DOHH2 (cell line): ENCODE results near the gene NUP62.
A peak's percentile ranks its signal among the peaks of the same experiment; 100 is the strongest.

Experiments used
- H3F3A ChIP-seq: fragments of 200-600 bp; sonication (generic), shearing (Covaris generic); 2 replicates; pipeline ENCODE4 v1.6.0; 2016; ENCODE audit warnings: antibody characterized with exemption, mild to moderate bottlenecking; ENCODE audit not compliant: control insufficient read depth, insufficient read depth
- H3K27ac ChIP-seq: fragments of 200-600 bp; sonication (generic); 2 replicates; pipeline ENCODE4 v1.5.1; 2014; ENCODE audit warnings: low read depth, mild to moderate bottlenecking, low read length, moderate library complexity
- H3K27me3 ChIP-seq: fragments of 200-600 bp; sonication (generic); 2 replicates; pipeline ENCODE4 v1.6.1; 2014; ENCODE audit warnings: mild to moderate bottlenecking, low read length, mixed read lengths; ENCODE audit not compliant: control insufficient read depth
- H3K36me3 ChIP-seq: fragments of 200-600 bp; sonication (generic); 2 replicates; pipeline ENCODE4 v1.6.1; 2014; ENCODE audit warnings: mild to moderate bottlenecking, low read length, moderate library complexity, mixed read lengths; ENCODE audit not compliant: control insufficient read depth
- H3K4me1 ChIP-seq: fragments of 200-600 bp; sonication (generic); 2 replicates; pipeline ENCODE4 v1.6.1; 2014; ENCODE audit warnings: mild to moderate bottlenecking, low read length, mixed read lengths; ENCODE audit not compliant: control insufficient read depth
- H3K4me2 ChIP-seq: fragments of 200-600 bp; sonication (generic); 2 replicates; pipeline ENCODE4 v1.6.0; 2014; ENCODE audit warnings: mild to moderate bottlenecking, low read length, moderate library complexity
- H3K4me3 ChIP-seq: fragments of 200-600 bp; sonication (generic); 2 replicates; pipeline ENCODE4 v1.5.1; 2014; ENCODE audit warnings: mild to moderate bottlenecking, low read length, mixed read lengths
- H3K79me2 ChIP-seq: fragments of 200-600 bp; sonication (generic); 2 replicates; pipeline ENCODE4 v1.6.1; 2014; ENCODE audit warnings: mild to moderate bottlenecking, low read length, mixed read lengths; ENCODE audit not compliant: control insufficient read depth
- H3K9me2 ChIP-seq: fragments of 200-600 bp; sonication (generic); replicated peaks from 2 replicates; pipeline ENCODE4 v1.6.1; 2014; ENCODE audit warnings: mild to moderate bottlenecking, low read length, mixed read lengths; ENCODE audit not compliant: control insufficient read depth
- H3K9me3 ChIP-seq: fragments of 200-600 bp; sonication (generic); 2 replicates; pipeline ENCODE4 v1.6.1; 2014; ENCODE audit warnings: antibody characterized with exemption, low read length, mixed read lengths; ENCODE audit not compliant: control insufficient read depth, insufficient read depth
- H4K20me1 ChIP-seq: fragments of 200-600 bp; sonication (generic); 2 replicates; pipeline ENCODE4 v1.6.0; 2014; ENCODE audit warnings: low read depth, mild to moderate bottlenecking, antibody characterized with exemption, low read length, moderate library complexity; ENCODE audit not compliant: control insufficient read depth, insufficient read depth
- EZH2phosphoT487 ChIP-seq: fragments of 200-600 bp; sonication (generic); IDR thresholded peaks from 2 replicates; pipeline ENCODE4 v1.6.1; 2017; ENCODE audit warnings: borderline replicate concordance, mild to moderate bottlenecking, antibody characterized with exemption, low read length, moderate library complexity, mixed read lengths
- TF ChIP-seq, protein P1 (sequence below): fragments of 200-600 bp; sonication (generic); IDR thresholded peaks from one replicate; pipeline ENCODE4 v1.5.1; 2014; ENCODE audit warnings: antibody characterized with exemption, mild to moderate bottlenecking, low read depth, low read length; ENCODE audit not compliant: poor library complexity, severe bottlenecking

The NUP62 gene

DNA sequence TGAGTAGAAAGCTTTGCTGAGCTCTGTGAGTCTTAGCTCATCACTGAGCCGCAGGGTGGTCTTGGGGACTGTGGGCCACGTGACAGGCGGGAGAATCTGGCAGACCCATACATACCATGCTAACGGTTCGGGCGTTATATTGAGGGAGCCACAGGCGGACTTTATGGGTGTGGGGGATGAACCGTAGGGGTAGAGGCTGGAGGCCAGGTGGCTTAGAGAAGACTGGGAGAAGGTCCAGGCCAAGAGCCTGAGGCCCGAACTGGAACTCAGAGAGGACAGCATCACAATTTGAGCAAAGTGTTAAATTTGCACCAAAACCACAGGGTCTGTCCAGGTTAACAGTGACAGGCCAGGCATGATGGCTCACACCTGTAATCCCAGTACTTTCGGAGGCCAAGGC, 15.6 kb downstream of the NUP62 start:
- TF ChIP-seq EZH2phosphoT487: no peak
- TF ChIP-seq, protein P1, sequence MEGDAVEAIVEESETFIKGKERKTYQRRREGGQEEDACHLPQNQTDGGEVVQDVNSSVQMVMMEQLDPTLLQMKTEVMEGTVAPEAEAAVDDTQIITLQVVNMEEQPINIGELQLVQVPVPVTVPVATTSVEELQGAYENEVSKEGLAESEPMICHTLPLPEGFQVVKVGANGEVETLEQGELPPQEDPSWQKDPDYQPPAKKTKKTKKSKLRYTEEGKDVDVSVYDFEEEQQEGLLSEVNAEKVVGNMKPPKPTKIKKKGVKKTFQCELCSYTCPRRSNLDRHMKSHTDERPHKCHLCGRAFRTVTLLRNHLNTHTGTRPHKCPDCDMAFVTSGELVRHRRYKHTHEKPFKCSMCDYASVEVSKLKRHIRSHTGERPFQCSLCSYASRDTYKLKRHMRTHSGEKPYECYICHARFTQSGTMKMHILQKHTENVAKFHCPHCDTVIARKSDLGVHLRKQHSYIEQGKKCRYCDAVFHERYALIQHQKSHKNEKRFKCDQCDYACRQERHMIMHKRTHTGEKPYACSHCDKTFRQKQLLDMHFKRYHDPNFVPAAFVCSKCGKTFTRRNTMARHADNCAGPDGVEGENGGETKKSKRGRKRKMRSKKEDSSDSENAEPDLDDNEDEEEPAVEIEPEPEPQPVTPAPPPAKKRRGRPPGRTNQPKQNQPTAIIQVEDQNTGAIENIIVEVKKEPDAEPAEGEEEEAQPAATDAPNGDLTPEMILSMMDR: no peak
- Histone ChIP-seq H3K27ac (no peak overlapping the region), H3K4me3 (no peak overlapping the region), H3K4me1 (peaks cover 50% of the 10 kb centered on the region), H3K4me2 (no peak overlapping the region), H3F3A (0 out of 2 replicates have a peak, but pooled peaks cover 2% of the 10 kb centered on the region), H4K20me1 (peaks cover 25% of the 10 kb centered on the region; the same call in 1 of the 2 replicates), H3K79me2 (peaks cover 92% of the 10 kb centered on the region), H3K36me3 (peaks cover 91% of the 10 kb centered on the region), H3K27me3 (no peaks in the 10 kb centered on the region), H3K9me2 (no peaks in the 10 kb centered on the region), H3K9me3 (no peaks in the 10 kb centered on the region)

DNA sequence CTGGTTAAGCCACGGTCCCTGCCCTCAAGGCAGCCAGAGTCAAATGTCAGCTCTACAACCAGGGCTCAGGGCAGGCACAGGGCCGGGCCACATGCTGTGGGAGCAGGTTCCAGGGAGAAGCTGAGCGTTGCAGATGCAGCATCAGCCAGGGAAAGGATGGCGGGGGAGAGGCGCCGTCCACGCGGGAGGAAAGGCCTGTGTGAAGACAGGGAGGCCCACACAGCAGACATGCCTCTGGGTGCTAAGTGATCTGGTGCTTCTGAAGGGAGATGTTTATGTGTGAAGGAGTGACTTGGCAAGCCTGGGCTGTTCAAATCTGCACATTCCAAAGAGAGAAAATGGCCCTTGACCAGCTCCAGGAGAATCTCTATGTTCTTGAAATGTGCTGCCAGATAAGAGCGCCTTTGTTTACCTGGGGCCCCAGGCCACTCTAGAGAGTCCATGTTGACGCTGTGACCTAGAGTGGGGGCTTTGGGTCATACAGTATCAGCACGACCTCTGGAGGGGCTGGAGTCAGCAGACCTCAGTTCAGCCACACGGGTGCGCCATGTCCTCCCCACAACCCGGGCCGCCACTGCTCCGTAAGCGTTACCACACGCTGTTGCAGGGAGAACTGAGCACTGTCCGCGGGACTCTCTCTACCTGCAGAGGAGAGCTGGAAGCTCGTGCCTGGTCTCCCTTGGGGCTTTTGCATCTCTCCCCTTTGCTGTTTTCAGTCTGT, 16.2 kb downstream of the NUP62 start:
- no peaks in the 10 kb centered on the region for H3K9me3 ChIP-seq
- peaks cover 92% of the 10 kb centered on the region for H3K36me3 ChIP-seq
- no peaks in the 10 kb centered on the region for H3K9me2 ChIP-seq
- H3K4me3 ChIP-seq: no peak overlapping the region
- H3K79me2 ChIP-seq: peaks cover 92% of the 10 kb centered on the region
- H4K20me1 ChIP-seq: peaks cover 26% of the 10 kb centered on the region; the same call in 1 of the 2 replicates
- TF ChIP-seq, protein P1: peak; percentile 56
- TF ChIP-seq EZH2phosphoT487: no peak
- no peaks in the 10 kb centered on the region for H3K27me3 ChIP-seq
- H3F3A ChIP-seq: 0 out of 2 replicates have a peak, but pooled peaks cover 2% of the 10 kb centered on the region
- H3K4me2 ChIP-seq: no peak overlapping the region
- H3K27ac ChIP-seq: no peak overlapping the region
- H3K4me1 ChIP-seq: peaks cover 56% of the 10 kb centered on the region

DNA sequence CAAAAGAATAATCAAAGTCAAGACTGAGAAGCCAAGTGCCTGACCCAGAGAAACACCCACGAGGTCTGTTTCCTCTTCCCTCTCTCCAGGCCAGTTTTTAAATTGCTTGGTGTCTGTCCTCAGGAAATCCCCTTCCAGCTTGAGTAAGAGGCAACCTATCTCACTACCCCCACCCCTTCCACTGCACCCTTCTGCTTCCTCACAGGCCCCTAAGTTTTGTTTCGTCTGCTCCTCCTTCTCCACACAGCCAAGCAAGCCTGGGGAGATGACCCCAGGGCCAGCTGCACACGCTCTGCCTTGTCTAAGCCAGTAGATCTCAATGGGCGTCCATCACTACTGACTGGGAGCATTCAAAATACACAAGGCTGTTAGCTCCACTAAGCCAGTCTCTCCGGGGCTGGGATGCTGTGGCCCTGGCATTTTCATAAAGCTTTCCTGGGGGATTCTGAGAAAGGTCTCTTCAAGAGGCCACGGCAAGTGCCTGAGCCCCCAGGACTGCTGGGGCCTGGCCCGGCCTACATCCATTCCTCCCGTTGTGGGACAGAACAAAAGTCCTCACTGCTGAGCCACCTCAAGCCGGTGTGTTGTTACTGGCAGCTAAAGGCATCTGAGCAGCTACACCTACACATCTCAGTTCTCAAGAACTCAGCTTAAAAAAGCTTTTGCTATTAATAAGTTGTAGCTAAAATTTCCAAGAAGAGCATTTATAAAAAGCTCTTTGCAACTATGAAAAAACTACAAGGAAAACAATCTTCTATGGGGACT, 17.7 kb downstream of the NUP62 start:
- H3K4me2 ChIP-seq: peak overlapping the region; percentile 21; the same call in 1 of the 2 replicates
- peak overlapping the region; percentile 23; the same call in 1 of the 2 replicates for H3K27ac ChIP-seq
- peaks cover 31% of the 10 kb centered on the region; the same call in 1 of the 2 replicates for H4K20me1 ChIP-seq
- no peaks in the 10 kb centered on the region for H3K9me2 ChIP-seq
- H3K4me3 ChIP-seq: no peak overlapping the region
- peaks cover 93% of the 10 kb centered on the region for H3K36me3 ChIP-seq
- peaks cover 5% of the 10 kb centered on the region for H3F3A ChIP-seq
- no peaks in the 10 kb centered on the region for H3K9me3 ChIP-seq
- H3K4me1 ChIP-seq: peaks cover 71% of the 10 kb centered on the region
- TF ChIP-seq, protein P1: no peak
- TF ChIP-seq EZH2phosphoT487: no peak
- peaks cover 82% of the 10 kb centered on the region for H3K79me2 ChIP-seq
- no peaks in the 10 kb centered on the region for H3K27me3 ChIP-seq
